Right lobe of liver (tissue), 4 donors: ENCODE data around the gene SLC15A4.
"Not testable (repeated sequence)": the region's sequence is repeated elsewhere in the genome, so short reads cannot be mapped to it uniquely, and the experiment has no call there.

Experiments used
- CTCF ChIP-seq, 4 donors: fragments of 200-600 bp in 3 of 4; fragments of 450-650 bp in 1 of 4; IDR thresholded peaks; one replicate each; pipeline versions ENCODE4 v1.5.1 to v1.8.0; 2016 to 2022; ENCODE audit warnings: antibody characterized with exemption in 4 of 4, mild to moderate bottlenecking in 2 of 4
- POLR2A ChIP-seq: fragments of 450-650 bp; IDR thresholded peaks from one replicate; pipeline ENCODE4 v1.6.1; 2017; ENCODE audit warnings: antibody characterized with exemption, mild to moderate bottlenecking
- donor health status: DM: no; HTN: no; CAD: no.
- donor health status: DM: no; HTN: no; CAD: no.
- donor health status: DM: no; HTN: yes; CAD: no.

GRCh38 chr12:128851429-128851828 lies 27.7 kb upstream of the SLC15A4 start:
- not testable (repeated sequence) for TF ChIP-seq CTCF (IDR thresholded peaks at IDR 0.05); POLR2A
